ENCODE results near the gene LCORL. TPM values are rescaled to one million over a fixed set of nuclear protein-coding genes. Genes with fewer than 3 reads are reported as not detected.
A peak's percentile ranks its signal among the peaks of the same experiment; 100 is the strongest.

LCORL gene
- total and polyA plus RNA-seq, 9 of the 15 experiments (the other 6 are each of a cell fraction or from before 2014, with no cell fraction given): 3.1 to 24.5 (median 11.1) TPM

DNA sequence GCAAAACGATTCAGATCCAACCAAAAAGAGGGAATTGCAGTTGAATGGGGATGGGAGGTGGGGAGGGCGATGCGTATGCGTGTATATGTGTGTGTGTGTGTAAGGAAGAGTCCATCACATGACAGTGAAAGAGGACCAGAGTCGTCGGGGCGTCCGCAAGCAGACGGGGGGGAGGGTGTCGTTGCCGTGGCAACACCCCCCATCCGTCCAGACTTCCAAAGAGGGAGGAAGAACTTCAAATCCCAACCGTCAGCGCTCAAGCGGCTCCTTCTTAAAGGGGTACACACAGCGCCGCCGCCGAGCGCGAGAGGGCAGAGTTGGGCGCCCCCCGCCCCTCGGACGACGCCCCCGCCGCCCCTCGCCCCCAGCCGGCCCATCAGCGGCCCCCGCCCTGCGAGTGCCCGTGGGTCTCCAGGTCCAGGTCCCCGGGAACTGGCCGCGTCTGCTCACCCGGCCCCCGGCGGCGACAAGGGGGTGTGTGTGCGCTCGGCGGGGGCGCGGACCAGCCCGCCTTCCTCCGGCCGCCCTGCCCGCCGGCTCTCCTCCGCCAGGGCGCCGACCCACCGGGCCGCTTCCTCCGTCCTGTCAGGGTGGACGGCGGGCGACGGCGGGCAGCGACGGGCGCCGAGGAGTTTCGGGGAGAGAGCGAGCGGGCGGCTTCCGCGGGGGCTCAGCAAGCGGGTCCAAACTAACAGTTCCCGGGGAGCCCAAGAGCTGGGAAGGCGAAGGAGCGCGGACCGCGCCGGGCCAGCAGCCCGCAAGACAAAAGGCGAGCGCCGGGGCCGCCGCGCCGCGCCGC, 685 bp downstream of the LCORL start (continued):
- TF ChIP-seq, protein P1, sequence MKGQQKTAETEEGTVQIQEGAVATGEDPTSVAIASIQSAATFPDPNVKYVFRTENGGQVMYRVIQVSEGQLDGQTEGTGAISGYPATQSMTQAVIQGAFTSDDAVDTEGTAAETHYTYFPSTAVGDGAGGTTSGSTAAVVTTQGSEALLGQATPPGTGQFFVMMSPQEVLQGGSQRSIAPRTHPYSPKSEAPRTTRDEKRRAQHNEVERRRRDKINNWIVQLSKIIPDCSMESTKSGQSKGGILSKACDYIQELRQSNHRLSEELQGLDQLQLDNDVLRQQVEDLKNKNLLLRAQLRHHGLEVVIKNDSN (CRISPR knock-in tag; IDR thresholded peaks at IDR 0.05): peak; percentile 73
- TF ChIP-seq CEBPG (CRISPR knock-in tag; IDR thresholded peaks at IDR 0.05) (no peak), CEBPG (tag; conservative IDR thresholded peaks at IDR 0.05 in 1 of 2, IDR thresholded peaks at IDR 0.05 in 1 of 2) (no peak), ZNF717 (CRISPR knock-in tag; IDR thresholded peaks at IDR 0.05) (no peak), CC2D1A (IDR thresholded peaks at IDR 0.05) (peak; percentile 30; the same call in 1 of the 2 replicates), ZNF253 (CRISPR knock-in tag; conservative IDR thresholded peaks at IDR 0.05) (no peak), ZBTB40 (IDR thresholded peaks at IDR 0.05) (0 out of 2 replicates have a peak, but pooled peaks have one; percentile 13), ZBTB40 (CRISPR knock-in tag; IDR thresholded peaks at IDR 0.05) (no peak), PHTF2 (CRISPR knock-in tag; IDR thresholded peaks at IDR 0.05) (no peak), RFX7 (CRISPR knock-in tag; IDR thresholded peaks at IDR 0.05) (no peak), SMARCA4 (IDR thresholded peaks at IDR 0.05) (peak; percentile 36; the same call in 1 of the 2 replicates), CHD4 (IDR thresholded peaks at IDR 0.05; ENCODE audit: insufficient read depth, insufficient replicate concordance, low read depth, low read length, poor library complexity, severe bottlenecking) (no peak), CAMTA2 (CRISPR knock-in tag; conservative IDR thresholded peaks at IDR 0.05) (no peak), POLR3G (IDR thresholded peaks at IDR 0.05; ENCODE audit: extremely low read depth, insufficient read length, insufficient replicate concordance) (no peak)

Measured in K562 (cell line).